Activated CD8-positive, alpha-beta T cell treated with anti-CD3 and anti-CD28 coated beads for 36 hours (primary cell): ENCODE data around the gene AICDA. TPM values are rescaled to one million over a fixed set of nuclear protein-coding genes. Genes with fewer than 3 reads are reported as not detected.
"Not testable (repeated sequence)": the region's sequence is repeated elsewhere in the genome, so short reads cannot be mapped to it uniquely, and the experiment has no call there.

Experiments
- ATAC-seq: fragments of 200-7000 bp; cut with Tn5 transposase; one replicate; pipeline ENCODE4 v1.10.0; 2021; ENCODE audit warnings: mild to moderate bottlenecking, moderate library complexity
- CTCF ChIA-PET: fragments of 350-600 bp; sonication (Branson Sonifier 250); formaldehyde crosslinking; loops from one replicate; lab custom pipeline; 2021; ENCODE audit warnings: antibody characterized with exemption; lab: Charles Lee
- POLR2A ChIA-PET: fragments of 350-600 bp; sonication (Branson Sonifier 250); formaldehyde crosslinking; loops from one replicate; lab custom pipeline; 2021; ENCODE audit warnings: antibody characterized with exemption; lab: Charles Lee
- DNase-seq: peaks from one replicate; pipeline ENCODE4 v3.0.0-alpha.2; 2020
- H3K27ac Mint-ChIP-seq: one replicate; pipeline ENCODE4 v1.8.0; 2021; ENCODE audit warnings: mild to moderate bottlenecking, mixed read lengths
- H3K27me3 Mint-ChIP-seq: one replicate; pipeline ENCODE4 v1.8.0; 2021; ENCODE audit warnings: mixed read lengths
- H3K36me3 Mint-ChIP-seq: one replicate; pipeline ENCODE4 v1.8.0; 2021; ENCODE audit warnings: low read depth, mixed read lengths
- H3K4me1 Mint-ChIP-seq: one replicate; pipeline ENCODE4 v1.8.0; 2021; ENCODE audit warnings: low read depth, mixed read lengths
- H3K4me3 Mint-ChIP-seq: one replicate; pipeline ENCODE4 v1.8.0; 2021; ENCODE audit warnings: mild to moderate bottlenecking, moderate library complexity, mixed read lengths
- H3K9me3 Mint-ChIP-seq: one replicate; pipeline ENCODE4 v1.8.0; 2021; ENCODE audit warnings: mixed read lengths
- CTCF ChIP-seq: fragments of 200-600 bp; IDR thresholded peaks from one replicate; pipeline ENCODE4 v1.8.0; 2022; ENCODE audit warnings: antibody characterized with exemption, mild to moderate bottlenecking
- intact Hi-C: fragments of 100-400 bp; cut with micrococcal nuclease; formaldehyde crosslinking; loops from one replicate; pipeline ENCODE4 v1.10.0; 2022
- total RNA-seq, 2 experiments: library from RNA; stranded (reverse); gene quantifications; one replicate each; pipeline ENCODE4 v1.2.3, GENCODE V29; 2021

AICDA gene
- total RNA-seq, 2 experiments from 2014 or later = not detected

- Mint-ChIP-seq H3K27ac (no peak overlapping the region), H3K4me3 (no peak overlapping the region), H3K27me3 (no peaks in the 10 kb centered on the region), H3K36me3 (no peaks in the 10 kb centered on the region), H3K4me1 (no peaks in the 10 kb centered on the region), H3K9me3 (no peaks in the 10 kb centered on the region)
- intact Hi-C loops = no loop called here
- POLR2A ChIA-PET = no interaction called here
- no peak for DNase-seq
- ATAC-seq = no peak
- TF ChIP-seq CTCF = no peak
- CTCF ChIA-PET = interaction anchor here (1.1 kb wide), 1 partner anchor 53 kb away, joined by 3 read pairs; no protein-coding TSS in a partner anchor
These were observed 2.5 kb upstream of the AICDA start for GRCh38 chr12:8615206-8615605.

GRCh38 chr12:8613881-8614280 is 1.2 kb upstream of the AICDA start:
- not testable (repeated sequence) for H3K36me3 Mint-ChIP-seq, DNase-seq

GRCh38 chr12:8609061-8609570 is 3.5 kb downstream of the AICDA start:
- peak; percentile 16 for DNase-seq
- POLR2A ChIA-PET = interaction anchor here (1.3 kb wide), 1 partner anchor 117 kb away, joined by 3 read pairs; no protein-coding TSS in a partner anchor

More at GRCh38 chr12:8613881-8614280, 1.2 kb upstream of the AICDA start:
- POLR2A ChIA-PET, H3K4me1 Mint-ChIP-seq, H3K27me3 Mint-ChIP-seq, H3K4me3 Mint-ChIP-seq, ATAC-seq, intact Hi-C loops, H3K27ac Mint-ChIP-seq, H3K9me3 Mint-ChIP-seq: not testable (repeated sequence)
- CTCF ChIA-PET = interaction anchor here (1.1 kb wide), 1 partner anchor 12 kb away, joined by 3 read pairs; no protein-coding TSS in a partner anchor

DNA sequence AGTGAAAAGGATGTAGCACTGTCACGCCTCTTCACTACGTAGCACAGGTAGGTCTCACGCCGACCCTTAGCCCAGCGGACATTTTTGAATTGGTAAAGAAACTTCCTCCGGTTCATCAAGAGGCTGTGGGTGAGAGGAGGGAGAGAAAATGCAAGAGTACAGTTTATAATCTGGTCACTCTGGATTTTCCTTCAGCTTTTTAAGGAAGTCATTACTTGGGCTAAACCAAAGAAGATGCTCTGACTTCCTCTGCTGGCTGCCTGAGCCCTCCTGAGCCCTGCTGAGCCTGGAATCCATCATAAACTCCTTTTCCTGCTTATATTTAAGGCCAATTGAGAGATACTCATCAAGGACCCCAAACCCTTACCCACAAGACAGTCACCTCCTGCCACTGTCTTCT is 5.8 kb downstream of the AICDA start:
- no peaks in the 10 kb centered on the region for H3K36me3 Mint-ChIP-seq
- no peaks in the 10 kb centered on the region for H3K9me3 Mint-ChIP-seq
- intact Hi-C loops = no loop called here
- ChIA-PET POLR2A (no interaction called here), CTCF (no interaction called here)
- no peak for DNase-seq
- H3K27me3 Mint-ChIP-seq = peaks cover 3% of the 10 kb centered on the region
- peaks cover 10% of the 10 kb centered on the region for H3K4me1 Mint-ChIP-seq
- no peak overlapping the region for H3K4me3 Mint-ChIP-seq
- no peak for ATAC-seq
- H3K27ac Mint-ChIP-seq = no peak overlapping the region
- TF ChIP-seq CTCF = no peak

More at GRCh38 chr12:8609061-8609570, 3.5 kb downstream of the AICDA start:
- H3K27me3 Mint-ChIP-seq = peaks cover 2% of the 10 kb centered on the region
- intact Hi-C loops = no loop called here
- H3K27ac Mint-ChIP-seq = no peak overlapping the region
- H3K4me1 Mint-ChIP-seq = peaks cover 10% of the 10 kb centered on the region
- peak; percentile 75 for TF ChIP-seq CTCF
- no peak overlapping the region for H3K4me3 Mint-ChIP-seq
- peak; percentile 61 for ATAC-seq
- CTCF ChIA-PET = interaction anchor here (1.2 to 4.4 kb wide), 11 partner anchors 9 to 65 kb away, joined by 4 to 34 read pairs (median 7); no protein-coding TSS in a partner anchor
- H3K9me3 Mint-ChIP-seq = no peaks in the 10 kb centered on the region
- no peaks in the 10 kb centered on the region for H3K36me3 Mint-ChIP-seq

GRCh38 chr12:8605057-8605456 is 7.6 kb downstream of the AICDA start:
- no peak for ATAC-seq
- DNase-seq = no peak
- intact Hi-C loops = no loop called here
- Mint-ChIP-seq H3K36me3 (no peaks in the 10 kb centered on the region), H3K4me1 (peaks cover 10% of the 10 kb centered on the region), H3K4me3 (no peak overlapping the region), H3K27ac (no peak overlapping the region), H3K27me3 (peaks cover 3% of the 10 kb centered on the region), H3K9me3 (no peaks in the 10 kb centered on the region)
- ChIA-PET POLR2A (interaction anchor here (0.7 kb wide), 1 partner anchor 992 kb away, joined by 3 read pairs; no protein-coding TSS in a partner anchor), CTCF (no interaction called here)
- no peak for TF ChIP-seq CTCF
